Heart left ventricle (tissue), 16 donors: ENCODE measurements around the gene KATNAL1. TPM values are rescaled to one million over a fixed set of nuclear protein-coding genes. Genes with fewer than 3 reads are reported as not detected.

Source experiments
- ATAC-seq, 4 donors: fragments of 200-7000 bp; cut with Tn5 transposase; one replicate each; pipeline ENCODE4 v1.9.1; 2020 to 2022; ENCODE audit warnings: moderate library complexity in 4 of 4, mild to moderate bottlenecking in 3 of 4, moderate number of reproducible peaks in 1 of 4
- DNase-seq, 5 donors: peaks; one replicate each; pipeline ENCODE4 v3.0.0-alpha.2; 2020
- H3K27ac ChIP-seq, 12 donors: fragments of 200-600 bp; sonication (generic) in 4 of 12; one replicate each; pipeline versions ENCODE4 v1.5.0 to v1.8.0; 2016 to 2022; ENCODE audit warnings: mild to moderate bottlenecking in 2 of 12
- H3K27me3 ChIP-seq, 9 donors: fragments of 200-600 bp; sonication (generic) in 2 of 9; one replicate each; pipeline versions ENCODE4 v1.5.1 to v1.8.0; 2016 to 2022; ENCODE audit warnings: mild to moderate bottlenecking in 3 of 9
- H3K36me3 ChIP-seq, 9 donors: fragments of 200-600 bp; sonication (generic) in 2 of 9; one replicate each; pipeline versions ENCODE4 v1.5.0 to v1.8.0; 2018 to 2022; ENCODE audit warnings: mild to moderate bottlenecking in 2 of 9
- H3K4me1 ChIP-seq, 12 donors: fragments of 200-600 bp; sonication (generic) in 4 of 12; one replicate each; pipeline versions ENCODE4 v1.5.0 to v1.8.0; 2016 to 2022; ENCODE audit warnings: mild to moderate bottlenecking in 3 of 12
- H3K4me3 ChIP-seq, 12 donors: fragments of 200-600 bp; sonication (generic) in 4 of 12; one replicate each; pipeline versions ENCODE4 v1.5.0 to v1.8.0; 2017 to 2022; ENCODE audit warnings: mild to moderate bottlenecking in 9 of 12, moderate library complexity in 4 of 12
- H3K9me3 ChIP-seq, 12 donors: fragments of 200-600 bp; sonication (generic) in 4 of 12; one replicate each; pipeline versions ENCODE4 v1.5.0 to v1.8.0; 2016 to 2022; ENCODE audit warnings: mild to moderate bottlenecking in 1 of 12
- POLR2A ChIP-seq, 2 donors: fragments of 450-650 bp; IDR thresholded peaks; one replicate each; pipeline ENCODE4 v1.6.1; 2017; ENCODE audit warnings: antibody characterized with exemption in 2 of 2, mild to moderate bottlenecking in 2 of 2, moderate library complexity in 2 of 2
- WGBS, 4 donors: extraction: QIAGEN DNeasy Blood & Tissue Kit in 2 of 4; methylation state at CpG; one replicate each; pipeline versions ENCODE4 v1.1.5 to v1.1.7; 2013 to 2018; 5-methylcytosine and 5-hydroxymethylcytosine counted together
- intact Hi-C, 10 donors: fragments of 100-400 bp; cut with DNase I; formaldehyde crosslinking; loops; one replicate each; pipeline versions ENCODE4 v1.11.1 to v1.14.2; 2022
- polyA plus RNA-seq, 2 donors: library from polyadenylated mRNA; stranded (reverse); fragments of 200-250 nt; gene quantifications; one replicate each; pipeline ENCODE4 v1.2.3, GENCODE V29; 2013
- total RNA-seq, 9 donors: library from RNA; depleted of rRNA in 2 of 9; stranded (reverse); fragments of >200 nt in 2 of 9; fragmentation: NEBNext Ultra II Directional in 3 of 9; extraction: Animal tissue kit (Norgen Biotek cat#: 25700) in 3 of 9; gene quantifications; one replicate each; pipeline versions ENCODE4 v1.1.0 to v1.2.4, GENCODE V29; 2016 to 2023
- TF ChIP-seq, protein P1 (sequence below), 12 donors: fragments of 200-600 bp; sonication (generic) in 4 of 12; IDR thresholded peaks; one replicate each; pipeline versions ENCODE4 v1.5.0 to v1.8.0; 2018 to 2022; ENCODE audit warnings: antibody characterized with exemption in 12 of 12, mild to moderate bottlenecking in 5 of 12
- donor health status: ischemic (EF 13 %, LVEDD 7.1; RV severe dilation, severe dysfunction).
- donor health status: healthy with polysubstance abuse.
- donor health status: DM: no; HTN: yes; CAD: no.
- donor health status: DM: no; HTN: no; CAD: no.
- donor health status: ischemic (EF 25% LVEDD 6.9; RV normal size, moderate dysfunction).
- donor health status: ischemic (EF 25% LVEDD 5.7; RV mildly dilated, moderate dysfunction).
- donor health status: healthy.
- donor health status: DM: yes; HTN: yes; CAD: no.
- donor health status: ischemic (EF 35%, LVEDD 5.7; RV mildly dilated, moderate dysfunction).
- donor health status: nonischemic (EF 11% LVEDD 7.7; RV severe dilation, severe dysfunction).
- donor health status: DM: yes; HTN: yes; CAD: no.
- donor health status: PGD.
- donor health status: ischemic (EF 29% LVEDD 5.4; RV normal size, mild dysfunction).
- donor health status: nonischemic (EF 23%, LVEDD 6.1; RV moderate dilation, normal function).

KATNAL1 gene
- total and polyA plus RNA-seq, 11 donors = 4.6 to 55.3 (median 49.6) TPM

- no peak for TF ChIP-seq POLR2A (IDR thresholded peaks at IDR 0.05)
- TF ChIP-seq, protein P1, sequence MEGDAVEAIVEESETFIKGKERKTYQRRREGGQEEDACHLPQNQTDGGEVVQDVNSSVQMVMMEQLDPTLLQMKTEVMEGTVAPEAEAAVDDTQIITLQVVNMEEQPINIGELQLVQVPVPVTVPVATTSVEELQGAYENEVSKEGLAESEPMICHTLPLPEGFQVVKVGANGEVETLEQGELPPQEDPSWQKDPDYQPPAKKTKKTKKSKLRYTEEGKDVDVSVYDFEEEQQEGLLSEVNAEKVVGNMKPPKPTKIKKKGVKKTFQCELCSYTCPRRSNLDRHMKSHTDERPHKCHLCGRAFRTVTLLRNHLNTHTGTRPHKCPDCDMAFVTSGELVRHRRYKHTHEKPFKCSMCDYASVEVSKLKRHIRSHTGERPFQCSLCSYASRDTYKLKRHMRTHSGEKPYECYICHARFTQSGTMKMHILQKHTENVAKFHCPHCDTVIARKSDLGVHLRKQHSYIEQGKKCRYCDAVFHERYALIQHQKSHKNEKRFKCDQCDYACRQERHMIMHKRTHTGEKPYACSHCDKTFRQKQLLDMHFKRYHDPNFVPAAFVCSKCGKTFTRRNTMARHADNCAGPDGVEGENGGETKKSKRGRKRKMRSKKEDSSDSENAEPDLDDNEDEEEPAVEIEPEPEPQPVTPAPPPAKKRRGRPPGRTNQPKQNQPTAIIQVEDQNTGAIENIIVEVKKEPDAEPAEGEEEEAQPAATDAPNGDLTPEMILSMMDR (IDR thresholded peaks at IDR 0.05) = no peak
- Histone ChIP-seq H3K36me3 (no peaks in the 10 kb centered on the region), H3K27me3 (no peaks in the 10 kb centered on the region), H3K4me1 (peaks cover 0 to 26% (median 9%) of the 10 kb centered on the region in 12 donors), H3K4me3 (no peak overlapping the region), H3K27ac (no peak overlapping the region), H3K9me3 (peaks cover 0 to under 1% (median 0%) of the 10 kb centered on the region in 12 donors)
- WGBS, 4 donors = 81 to 90% (median 86%) methylated on average over 4 of the region's 4 CpGs
- no peak for ATAC-seq
- intact Hi-C loops = no loop called here
- DNase-seq = no peak
Observed at GRCh38 chr13:30346789-30347167, 39.4 kb upstream of the KATNAL1 start.

GRCh38 chr13:30346153-30346788, 38.9 kb upstream of the KATNAL1 start:
- ATAC-seq = no peak
- Histone ChIP-seq H3K27ac (peak overlapping the region in 1 of 12 donors; percentile 33), H3K9me3 (no peaks in the 10 kb centered on the region), H3K4me3 (no peak overlapping the region), H3K4me1 (peaks cover 0 to 31% (median 13%) of the 10 kb centered on the region in 12 donors), H3K36me3 (no peaks in the 10 kb centered on the region), H3K27me3 (no peaks in the 10 kb centered on the region)
- intact Hi-C loops = no loop called here
- 84 to 91% (median 86%) methylated on average over 5 of the region's 5 CpGs for WGBS, 4 donors
- no peak for TF ChIP-seq POLR2A (IDR thresholded peaks at IDR 0.05)
- TF ChIP-seq, protein P1 (IDR thresholded peaks at IDR 0.05) = no peak
- no peak for DNase-seq

GRCh38 chr13:30345426-30346100, 38.2 kb upstream of the KATNAL1 start:
- WGBS, 4 donors = 95 to 97% (median 96%) methylated on average over 1 of the region's 1 CpG
- no peak for ATAC-seq
- H3K27ac ChIP-seq = no peak overlapping the region
- H3K27me3 ChIP-seq = no peaks in the 10 kb centered on the region
- no peaks in the 10 kb centered on the region for H3K9me3 ChIP-seq
- DNase-seq = no peak
- H3K4me1 ChIP-seq = peaks cover 0 to 38% (median 20%) of the 10 kb centered on the region in 12 donors
- intact Hi-C loops = no loop called here
- H3K36me3 ChIP-seq = no peaks in the 10 kb centered on the region
- no peak for TF ChIP-seq POLR2A (IDR thresholded peaks at IDR 0.05)
- TF ChIP-seq, protein P1 (IDR thresholded peaks at IDR 0.05) = no peak
- H3K4me3 ChIP-seq = no peak overlapping the region

DNA sequence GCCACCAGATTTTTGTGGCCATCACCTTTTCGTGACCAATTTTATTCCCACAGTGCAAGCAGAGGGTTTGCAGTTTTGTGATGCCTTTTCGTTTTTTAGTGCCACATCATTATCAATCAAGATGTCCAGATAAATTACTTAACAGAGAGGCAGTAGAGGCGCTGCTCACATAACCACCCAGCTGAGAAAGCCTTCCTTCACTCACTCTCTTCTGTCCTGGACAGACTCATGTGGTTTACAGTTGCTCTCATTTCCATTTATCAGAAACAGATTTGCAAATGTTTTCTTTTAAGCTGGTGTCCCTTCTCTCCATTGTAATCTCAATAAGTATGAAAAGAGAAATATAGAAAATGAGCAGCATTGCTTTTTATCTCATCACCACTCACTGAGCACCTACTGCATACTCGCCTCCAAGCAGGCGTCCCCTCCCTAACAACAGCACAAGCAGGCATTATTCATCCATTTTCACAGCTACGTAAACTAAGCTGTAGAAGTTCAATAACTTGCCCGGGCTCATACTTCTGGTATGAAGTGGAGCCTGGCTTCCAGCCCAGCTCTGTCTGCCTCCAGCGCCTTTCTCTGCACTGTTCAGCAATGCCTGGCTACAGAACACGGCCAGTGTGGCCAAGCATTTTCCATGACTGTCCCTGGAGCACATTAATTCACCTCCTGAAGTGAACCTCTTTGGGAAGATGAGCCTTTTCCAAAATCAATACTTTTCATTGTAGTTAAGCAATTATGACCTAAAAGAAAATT, 34.6 kb upstream of the KATNAL1 start:
- Histone ChIP-seq H3K36me3 (no peaks in the 10 kb centered on the region), H3K9me3 (no peaks in the 10 kb centered on the region), H3K27me3 (no peaks in the 10 kb centered on the region), H3K4me1 (peaks cover 0 to 44% (median 26%) of the 10 kb centered on the region in 12 donors), H3K27ac (peak overlapping the region; percentile 59 to 92 (median 76)), H3K4me3 (no peak overlapping the region)
- ATAC-seq (peak; percentile 81 to 87 (median 86)), DNase-seq (peak; percentile 82 to 93 (median 89))
- WGBS, 4 donors = 32 to 45% (median 38%) methylated on average over 9 of the region's 9 CpGs
- intact Hi-C loops = loop anchor here in 1 of 10 donors (1.0 kb wide), 1 partner anchor 53 kb away; no protein-coding TSS in a partner anchor
- TF ChIP-seq POLR2A (IDR thresholded peaks at IDR 0.05) = no peak
- TF ChIP-seq, protein P1 (IDR thresholded peaks at IDR 0.05) = no peak
